Gastrocnemius medialis (tissue), 4 donors: ENCODE measurements around the gene ZBTB18.

Experiments used
- CTCF ChIP-seq, 5 experiments: fragments of 450-650 bp in 3 of 5; fragments of 200-600 bp in 2 of 5; sonication (generic) in 2 of 5; IDR thresholded peaks in 4 of 5; conservative IDR thresholded peaks in 1 of 5; 1 replicate in 4 of 5; 2 replicates in 1 of 5; pipeline ENCODE4 v1.5.1; 2016 to 2019; ENCODE audit warnings: antibody characterized with exemption in 5 of 5, mild to moderate bottlenecking in 3 of 5, moderate library complexity in 3 of 5
- POLR2A ChIP-seq, 2 donors: fragments of 450-650 bp; IDR thresholded peaks; one replicate each; pipeline ENCODE4 v1.6.1; 2017; ENCODE audit warnings: antibody characterized with exemption in 2 of 2, mild to moderate bottlenecking in 2 of 2, moderate library complexity in 2 of 2

DNA sequence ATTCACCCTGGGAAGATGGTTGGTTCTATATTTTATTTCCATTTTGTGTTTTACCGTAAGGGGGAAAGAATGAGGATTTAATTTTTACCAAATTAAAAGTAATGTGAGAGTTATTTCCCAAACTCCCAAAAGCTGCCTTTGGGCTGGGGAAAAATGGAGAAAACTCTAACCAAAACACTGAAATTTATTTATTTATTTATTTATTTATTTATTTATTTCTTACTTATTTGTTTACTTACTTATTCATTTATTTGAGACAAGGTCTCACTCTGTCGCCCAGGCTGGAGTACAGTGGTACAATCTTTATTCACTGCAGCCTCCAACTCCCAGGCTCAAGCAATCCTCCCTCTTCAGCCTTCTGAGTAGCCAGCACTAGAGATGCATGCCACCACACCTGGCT lies 38.0 kb upstream of the ZBTB18 start:
- TF ChIP-seq CTCF (IDR thresholded peaks at IDR 0.05 in 4 of 5, conservative IDR thresholded peaks at IDR 0.05 in 1 of 5) (no peak), POLR2A (IDR thresholded peaks at IDR 0.05) (no peak)
